Measurements from ENCODE around the gene SLC36A1. TPM values are rescaled to one million over a fixed set of nuclear protein-coding genes. Genes with fewer than 3 reads are reported as not detected.

SLC36A1 gene
- total RNA-seq, 1 experiment from 2014 or later, result 13.6 TPM

DNA sequence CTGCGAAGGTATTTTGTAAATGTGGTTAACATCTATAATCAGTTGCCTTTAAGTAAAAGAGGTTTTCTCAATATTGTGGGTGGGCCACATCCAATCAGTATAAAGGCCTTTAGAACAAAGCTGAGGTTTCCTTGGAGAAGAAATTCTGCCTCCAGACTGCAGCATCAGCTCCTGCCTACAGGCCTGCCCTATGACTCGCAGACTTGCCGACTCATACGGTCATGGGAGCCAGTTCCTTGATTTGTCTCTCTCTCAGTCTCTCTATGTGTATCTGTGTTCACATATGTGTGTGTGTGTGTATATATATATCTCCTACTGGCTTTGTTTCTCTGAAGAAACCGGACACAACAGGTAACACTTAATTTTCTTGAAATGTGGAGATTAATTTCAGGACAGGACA lies 45.3 kb downstream of the SLC36A1 start:
- H3K4me1 ChIP-seq (ENCODE audit: control insufficient read depth, insufficient read depth, low read length), result no peaks in the 10 kb centered on the region
- intact Hi-C loops (cut with micrococcal nuclease; ENCODE audit: unreplicated experiment), result no loop called here
- in situ Hi-C loops (cut with HindIII; ENCODE audit: low pct_unique_long_range_greater_than_20kb, low sequenced_read_pairs), result no loop called here
- ChIA-PET CTCF (no interaction called here), POLR2A (no interaction called here)
- H3K36me3 ChIP-seq (ENCODE audit: control insufficient read depth, insufficient read depth, low read length), result no peaks in the 10 kb centered on the region
- H3K27me3 ChIP-seq (ENCODE audit: control insufficient read depth, insufficient read depth, low read length), result no peaks in the 10 kb centered on the region
- TF ChIP-seq TCF7L2 (IDR thresholded peaks at IDR 0.05; ENCODE audit: low read depth, low read length), result no peak
- TF ChIP-seq SIN3A (IDR thresholded peaks at IDR 0.05; ENCODE audit: borderline replicate concordance, insufficient read depth, low read depth, low read length), result no peak
- no peak for TF ChIP-seq POLR2AphosphoS5 (IDR thresholded peaks at IDR 0.05; ENCODE audit: low read depth, low read length)
- TF ChIP-seq, protein P1, sequence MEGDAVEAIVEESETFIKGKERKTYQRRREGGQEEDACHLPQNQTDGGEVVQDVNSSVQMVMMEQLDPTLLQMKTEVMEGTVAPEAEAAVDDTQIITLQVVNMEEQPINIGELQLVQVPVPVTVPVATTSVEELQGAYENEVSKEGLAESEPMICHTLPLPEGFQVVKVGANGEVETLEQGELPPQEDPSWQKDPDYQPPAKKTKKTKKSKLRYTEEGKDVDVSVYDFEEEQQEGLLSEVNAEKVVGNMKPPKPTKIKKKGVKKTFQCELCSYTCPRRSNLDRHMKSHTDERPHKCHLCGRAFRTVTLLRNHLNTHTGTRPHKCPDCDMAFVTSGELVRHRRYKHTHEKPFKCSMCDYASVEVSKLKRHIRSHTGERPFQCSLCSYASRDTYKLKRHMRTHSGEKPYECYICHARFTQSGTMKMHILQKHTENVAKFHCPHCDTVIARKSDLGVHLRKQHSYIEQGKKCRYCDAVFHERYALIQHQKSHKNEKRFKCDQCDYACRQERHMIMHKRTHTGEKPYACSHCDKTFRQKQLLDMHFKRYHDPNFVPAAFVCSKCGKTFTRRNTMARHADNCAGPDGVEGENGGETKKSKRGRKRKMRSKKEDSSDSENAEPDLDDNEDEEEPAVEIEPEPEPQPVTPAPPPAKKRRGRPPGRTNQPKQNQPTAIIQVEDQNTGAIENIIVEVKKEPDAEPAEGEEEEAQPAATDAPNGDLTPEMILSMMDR (IDR thresholded peaks at IDR 0.05), result no peak
- TF ChIP-seq, protein P2, sequence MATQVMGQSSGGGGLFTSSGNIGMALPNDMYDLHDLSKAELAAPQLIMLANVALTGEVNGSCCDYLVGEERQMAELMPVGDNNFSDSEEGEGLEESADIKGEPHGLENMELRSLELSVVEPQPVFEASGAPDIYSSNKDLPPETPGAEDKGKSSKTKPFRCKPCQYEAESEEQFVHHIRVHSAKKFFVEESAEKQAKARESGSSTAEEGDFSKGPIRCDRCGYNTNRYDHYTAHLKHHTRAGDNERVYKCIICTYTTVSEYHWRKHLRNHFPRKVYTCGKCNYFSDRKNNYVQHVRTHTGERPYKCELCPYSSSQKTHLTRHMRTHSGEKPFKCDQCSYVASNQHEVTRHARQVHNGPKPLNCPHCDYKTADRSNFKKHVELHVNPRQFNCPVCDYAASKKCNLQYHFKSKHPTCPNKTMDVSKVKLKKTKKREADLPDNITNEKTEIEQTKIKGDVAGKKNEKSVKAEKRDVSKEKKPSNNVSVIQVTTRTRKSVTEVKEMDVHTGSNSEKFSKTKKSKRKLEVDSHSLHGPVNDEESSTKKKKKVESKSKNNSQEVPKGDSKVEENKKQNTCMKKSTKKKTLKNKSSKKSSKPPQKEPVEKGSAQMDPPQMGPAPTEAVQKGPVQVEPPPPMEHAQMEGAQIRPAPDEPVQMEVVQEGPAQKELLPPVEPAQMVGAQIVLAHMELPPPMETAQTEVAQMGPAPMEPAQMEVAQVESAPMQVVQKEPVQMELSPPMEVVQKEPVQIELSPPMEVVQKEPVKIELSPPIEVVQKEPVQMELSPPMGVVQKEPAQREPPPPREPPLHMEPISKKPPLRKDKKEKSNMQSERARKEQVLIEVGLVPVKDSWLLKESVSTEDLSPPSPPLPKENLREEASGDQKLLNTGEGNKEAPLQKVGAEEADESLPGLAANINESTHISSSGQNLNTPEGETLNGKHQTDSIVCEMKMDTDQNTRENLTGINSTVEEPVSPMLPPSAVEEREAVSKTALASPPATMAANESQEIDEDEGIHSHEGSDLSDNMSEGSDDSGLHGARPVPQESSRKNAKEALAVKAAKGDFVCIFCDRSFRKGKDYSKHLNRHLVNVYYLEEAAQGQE (IDR thresholded peaks at IDR 0.05; ENCODE audit: insufficient read depth in 1 of 2, low read depth in 2 of 2, low read length in 1 of 2), result no peak
- no peak overlapping the region for H3K4me3 ChIP-seq (ENCODE audit: low read depth in 2 of 2, low read length in 2 of 2)
- no TSS peak for BruUV-seq (replicated peaks)
- ATAC-seq (peak; percentile 73; the same call in 1 of the 2 replicates), DNase-seq (ENCODE audit: low read depth, low spot score) (peak; percentile 32)
- H3K9me3 ChIP-seq (ENCODE audit: control insufficient read depth, insufficient read depth, low read depth, low read length), result no peaks in the 10 kb centered on the region
- H3K27ac ChIP-seq (ENCODE audit: low read length), result no peak overlapping the region

DNA sequence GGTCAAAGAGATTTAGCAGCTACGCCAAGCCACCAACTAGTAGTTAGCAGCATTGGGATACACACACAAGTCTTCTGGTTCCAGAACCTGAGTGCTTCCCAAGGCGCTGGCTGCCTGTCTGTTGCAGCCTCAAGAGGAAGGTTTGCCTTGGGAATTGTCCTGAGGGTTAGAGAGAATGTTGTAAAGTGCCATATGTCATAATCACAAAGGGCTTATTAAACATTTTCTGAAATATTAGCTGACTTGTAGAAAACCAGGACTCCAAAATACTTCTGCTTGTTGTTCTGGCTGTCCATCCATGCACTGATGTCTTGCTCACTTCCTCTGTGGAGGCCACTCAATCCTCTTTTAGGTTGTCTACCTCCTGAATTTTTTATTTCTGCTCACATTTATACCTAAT lies 46.3 kb downstream of the SLC36A1 start:
- ATAC-seq (no peak), DNase-seq (ENCODE audit: low read depth, low spot score) (no peak)
- TF ChIP-seq POLR2AphosphoS5 (IDR thresholded peaks at IDR 0.05; ENCODE audit: low read depth, low read length) (no peak), TCF7L2 (IDR thresholded peaks at IDR 0.05; ENCODE audit: low read depth, low read length) (no peak), SIN3A (IDR thresholded peaks at IDR 0.05; ENCODE audit: borderline replicate concordance, insufficient read depth, low read depth, low read length) (no peak)
- TF ChIP-seq, protein P1 (IDR thresholded peaks at IDR 0.05), result no peak
- TF ChIP-seq, protein P2 (IDR thresholded peaks at IDR 0.05; ENCODE audit: insufficient read depth in 1 of 2, low read depth in 2 of 2, low read length in 1 of 2), result no peak
- H3K27me3 ChIP-seq (ENCODE audit: control insufficient read depth, insufficient read depth, low read length), result no peaks in the 10 kb centered on the region
- no peaks in the 10 kb centered on the region for H3K9me3 ChIP-seq (ENCODE audit: control insufficient read depth, insufficient read depth, low read depth, low read length)
- H3K27ac ChIP-seq (ENCODE audit: low read length), result no peak overlapping the region
- ChIA-PET POLR2A (no interaction called here), CTCF (no interaction called here)
- no TSS peak for BruUV-seq (replicated peaks)
- H3K4me3 ChIP-seq (ENCODE audit: low read depth in 2 of 2, low read length in 2 of 2), result no peak overlapping the region
- H3K36me3 ChIP-seq (ENCODE audit: control insufficient read depth, insufficient read depth, low read length), result no peaks in the 10 kb centered on the region
- H3K4me1 ChIP-seq (ENCODE audit: control insufficient read depth, insufficient read depth, low read length), result no peaks in the 10 kb centered on the region
- in situ Hi-C loops (cut with HindIII; ENCODE audit: low pct_unique_long_range_greater_than_20kb, low sequenced_read_pairs), result no loop called here
- intact Hi-C loops (cut with micrococcal nuclease; ENCODE audit: unreplicated experiment), result no loop called here
